Embryonic facial prominence (tissue), 1 donor: ENCODE data around the gene VKORC1L1.
"Not testable (repeated sequence)": the region's sequence is repeated elsewhere in the genome, so short reads cannot be mapped to it uniquely, and the experiment has no call there.

ENCODE experiments used
- DNase-seq: peaks from one replicate; pipeline ENCODE4 v3.0.0-alpha.2; 2016; ENCODE audit errors: extremely low spot score

Gene VKORC1L1

GRCh38 chr7:65884983-65885382 is 12.1 kb downstream of the VKORC1L1 start:
- DNase-seq: not testable (repeated sequence)

- not testable (repeated sequence) for DNase-seq
Observed at GRCh38 chr7:65885533-65885932, 12.7 kb downstream of the VKORC1L1 start.

GRCh38 chr7:65888434-65889156 is 15.7 kb downstream of the VKORC1L1 start:
- DNase-seq: not testable (repeated sequence)

DNA sequence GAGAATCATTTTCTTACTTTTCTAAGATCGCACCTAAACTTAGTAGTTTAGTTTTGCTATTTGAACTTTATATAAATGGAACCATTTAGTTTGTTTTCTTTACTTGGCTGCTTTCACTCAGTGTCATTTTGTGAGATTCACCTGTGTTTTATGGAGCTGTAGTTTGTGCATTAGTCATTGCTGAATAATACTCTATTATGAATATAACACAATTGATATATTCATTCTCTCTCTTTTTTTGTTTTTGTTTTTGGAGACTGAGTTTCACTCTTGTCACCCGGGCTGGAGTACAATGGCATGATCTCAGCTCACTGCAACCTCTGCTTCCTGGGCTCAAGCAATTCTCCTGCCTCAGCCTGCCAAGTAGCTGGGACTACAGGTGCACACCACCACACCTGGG is 16.8 kb downstream of the VKORC1L1 start:
- DNase-seq: not testable (repeated sequence)

GRCh38 chr7:65892161-65892560 is 19.3 kb downstream of the VKORC1L1 start:
- no peak for DNase-seq

DNA sequence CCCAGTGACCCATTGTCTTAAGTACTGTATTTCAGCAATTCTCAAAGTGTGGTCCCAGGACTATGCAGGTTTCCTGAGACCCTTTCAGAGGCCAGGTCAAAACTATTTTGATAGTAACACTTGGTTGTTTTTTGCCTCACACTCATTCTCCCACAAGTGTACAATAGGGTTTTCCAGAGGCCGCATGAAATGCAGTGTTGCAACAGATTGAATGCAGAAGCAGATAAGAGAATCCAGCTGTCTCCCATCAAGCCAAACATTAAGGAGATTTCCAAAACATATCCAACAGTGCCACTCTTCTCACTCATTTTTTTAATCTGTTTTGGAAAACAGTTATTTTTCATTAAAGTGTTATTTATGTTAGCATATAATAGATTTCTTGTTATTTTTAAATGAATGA is 20.0 kb downstream of the VKORC1L1 start:
- DNase-seq: no peak

GRCh38 chr7:65896279-65896870 is 23.5 kb downstream of the VKORC1L1 start:
- DNase-seq: no peak

GRCh38 chr7:65897289-65897688 is 24.4 kb downstream of the VKORC1L1 start:
- DNase-seq: not testable (repeated sequence)

GRCh38 chr7:65898677-65899447 is 26.0 kb downstream of the VKORC1L1 start:
- not testable (repeated sequence) for DNase-seq

- no peak for DNase-seq
Observed at GRCh38 chr7:65902306-65902705, 29.4 kb downstream of the VKORC1L1 start.

GRCh38 chr7:65907501-65908198 is 34.8 kb downstream of the VKORC1L1 start:
- DNase-seq: no peak

- DNase-seq: no peak
Observed at GRCh38 chr7:65910237-65910636, 37.4 kb downstream of the VKORC1L1 start.

DNA sequence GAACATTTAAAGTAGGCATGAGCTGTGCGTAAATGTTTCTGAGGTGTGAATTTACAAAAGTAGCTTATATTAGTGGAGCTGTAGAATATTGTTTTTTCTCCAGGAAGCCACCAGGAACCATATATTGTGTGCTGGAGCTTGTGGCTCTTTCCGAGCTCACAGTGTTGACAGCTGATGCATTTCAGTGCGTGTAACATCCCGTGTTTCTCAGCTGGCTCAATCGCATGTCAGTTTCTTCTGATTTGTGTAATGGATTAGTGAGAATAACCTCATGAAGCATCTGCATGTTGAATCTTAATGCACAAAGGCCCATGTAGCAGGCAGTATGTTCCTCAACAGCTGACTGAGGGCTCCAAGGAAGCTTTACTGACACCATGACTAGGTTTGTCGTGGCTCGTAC is 39.4 kb downstream of the VKORC1L1 start:
- no peak for DNase-seq

GRCh38 chr7:65915921-65916657 is 43.2 kb downstream of the VKORC1L1 start:
- no peak for DNase-seq

DNA sequence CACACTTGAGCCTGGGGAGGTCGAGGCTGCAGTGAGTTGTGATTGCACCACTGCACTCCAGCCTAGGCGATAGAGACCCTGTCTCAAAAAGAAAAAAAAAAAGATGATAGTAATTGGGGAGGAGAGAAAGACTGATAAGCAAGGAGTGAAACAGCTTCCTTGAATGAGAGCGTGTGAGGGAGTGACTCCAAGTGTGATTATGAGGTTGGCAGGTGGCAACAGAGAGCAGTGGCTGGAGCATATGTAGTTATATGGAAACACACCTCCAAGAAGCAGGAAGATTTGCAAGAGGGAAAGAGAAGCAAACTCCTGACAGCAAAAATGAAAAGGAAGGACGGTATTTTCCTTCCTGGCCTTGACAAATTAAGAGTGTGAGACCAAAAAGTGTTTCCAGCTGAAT is 50.4 kb downstream of the VKORC1L1 start:
- no peak for DNase-seq

GRCh38 chr7:65924193-65924592 is 51.3 kb downstream of the VKORC1L1 start:
- no peak for DNase-seq

DNA sequence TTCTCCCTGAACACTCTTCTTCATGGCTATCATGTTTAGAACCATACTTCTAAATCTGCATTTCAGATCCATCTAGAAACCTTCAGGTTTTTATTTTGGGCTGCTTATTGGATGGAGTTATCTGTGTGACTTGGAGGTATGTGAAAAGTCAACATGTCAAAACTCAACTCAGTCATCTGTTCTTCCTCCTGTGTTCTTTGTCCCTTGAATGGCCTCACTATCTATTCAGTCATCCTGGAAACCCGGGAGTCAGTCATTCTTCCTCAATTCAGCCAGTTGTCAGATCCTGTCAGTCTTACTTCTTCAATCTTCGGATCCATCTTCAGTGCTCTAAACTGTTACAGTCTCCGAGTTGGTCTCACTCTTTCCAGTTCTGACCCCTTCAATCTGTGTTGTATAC is 52.2 kb downstream of the VKORC1L1 start:
- DNase-seq: no peak

- no peak for DNase-seq
Observed at GRCh38 chr7:65926588-65926987, 53.7 kb downstream of the VKORC1L1 start.

- no peak for DNase-seq
Observed at GRCh38 chr7:65927489-65928448, 54.9 kb downstream of the VKORC1L1 start.

GRCh38 chr7:65931685-65932084 is 58.8 kb downstream of the VKORC1L1 start:
- no peak for DNase-seq
